Measurements from ENCODE around the gene SLC8A1. TPM values are rescaled to one million over a fixed set of nuclear protein-coding genes. Genes with fewer than 3 reads are reported as not detected.

The SLC8A1 gene
- total RNA-seq, 1 experiment from 2014 or later, result 1.7 TPM

- H3K27me3 Mint-ChIP-seq (ENCODE audit: low read depth), result 0 out of 2 replicates have a peak, but pooled peaks cover 2% of the 10 kb centered on the region
- no peak overlapping the region for H3K4me3 Mint-ChIP-seq
- no peak overlapping the region for H2BK12ac ChIP-seq (ENCODE audit: insufficient read length, low read depth, low read length)
- no peaks in the 10 kb centered on the region for H3K9me3 Mint-ChIP-seq
- H4K5ac ChIP-seq (ENCODE audit: insufficient read length, low read depth, low read length), result no peak overlapping the region
- H3K9me3 ChIP-seq (ENCODE audit: control insufficient read depth, low read depth, low read length), result no peaks in the 10 kb centered on the region
- H3K4ac ChIP-seq (ENCODE audit: low read depth, low read length), result no peak overlapping the region
- no peaks in the 10 kb centered on the region for H3K79me2 ChIP-seq (ENCODE audit: insufficient read depth, low read length)
- H3K4me2 ChIP-seq (ENCODE audit: insufficient read depth, insufficient read length, low read length), result no peak overlapping the region
- H3K56ac ChIP-seq (ENCODE audit: insufficient read length, low read depth, low read length), result no peak overlapping the region
- H3K18ac ChIP-seq (ENCODE audit: insufficient read length, low read depth, low read length), result no peak overlapping the region
- no peak overlapping the region for H2BK15ac ChIP-seq (ENCODE audit: low read depth, low read length)
- no peak overlapping the region for H2BK5ac ChIP-seq (ENCODE audit: insufficient read length, low read length)
- peaks cover 2% of the 10 kb centered on the region; the same call in 1 of the 2 replicates for H3K4me1 ChIP-seq (ENCODE audit: insufficient read depth, low read length)
- H3K23me2 ChIP-seq (ENCODE audit: insufficient read length, low read depth, low read length, poor library complexity, severe bottlenecking), result no peaks in the 10 kb centered on the region
- H3K23ac ChIP-seq (ENCODE audit: insufficient read length, low read depth, low read length), result no peak overlapping the region
- H3K27ac Mint-ChIP-seq, result no peak overlapping the region; a peak in 1 of 7 replicates
- WGBS (ENCODE audit: extremely low coverage, insufficient read length, low lambda C conversion rate), result no CpG with 5 or more reads among the region's 12 CpGs
- no peak for TF ChIP-seq CTCF (conservative IDR thresholded peaks at IDR 0.05)
- H4K91ac ChIP-seq (ENCODE audit: insufficient read length, low read depth, low read length), result no peak overlapping the region
- H3K9ac ChIP-seq (ENCODE audit: extremely low read depth, insufficient read length, low read length), result no peak overlapping the region
- H2BK120ac ChIP-seq (ENCODE audit: low read depth, low read length, poor library complexity, severe bottlenecking), result no peak overlapping the region
- H2AFZ ChIP-seq (ENCODE audit: low read length), result no peak overlapping the region
- no peak overlapping the region for H3K27ac ChIP-seq (ENCODE audit: insufficient read length, low read depth, low read length)
- no peak overlapping the region for H4K8ac ChIP-seq (replicated peaks; ENCODE audit: insufficient read length, low read depth, low read length)
- no peak overlapping the region for H2BK20ac ChIP-seq (ENCODE audit: low read depth, low read length, poor library complexity, severe bottlenecking)
- H3K4me1 Mint-ChIP-seq, result 0 out of 4 replicates have a peak, but pooled peaks cover 0 to 4% of the 10 kb centered on the region in 2 experiments
- no peak overlapping the region for H2AK5ac ChIP-seq (ENCODE audit: insufficient read length, low read length)
- no peak overlapping the region for H3K14ac ChIP-seq (ENCODE audit: insufficient read depth, low read length)
- no peaks in the 10 kb centered on the region for H3K36me3 Mint-ChIP-seq (ENCODE audit: insufficient read depth in 1 of 3, low read depth in 3 of 3)
- H4K20me1 ChIP-seq (ENCODE audit: control insufficient read depth, insufficient read depth, insufficient read length), result no peaks in the 10 kb centered on the region
- DNase-seq, result no peak
- no peak overlapping the region for H3T11ph ChIP-seq (ENCODE audit: low read length)
- no peaks in the 10 kb centered on the region for H3K79me1 ChIP-seq (ENCODE audit: insufficient read depth, low read depth, low read length, poor library complexity, severe bottlenecking)
- H3K27me3 ChIP-seq (ENCODE audit: insufficient read depth, low read length), result no peaks in the 10 kb centered on the region
Observed at GRCh38 chr2:40115348-40115747, 336.5 kb downstream of the SLC8A1 start.

All from H9 (cell line).